ENCODE data around the gene GALC. TPM values are rescaled to one million over a fixed set of nuclear protein-coding genes. Genes with fewer than 3 reads are reported as not detected.

The GALC gene
- total and polyA plus RNA-seq, 2 donors (not counting 3 experiments of a cell fraction or from before 2014, with no cell fraction given) = 12.4 to 14.2 TPM

DNA sequence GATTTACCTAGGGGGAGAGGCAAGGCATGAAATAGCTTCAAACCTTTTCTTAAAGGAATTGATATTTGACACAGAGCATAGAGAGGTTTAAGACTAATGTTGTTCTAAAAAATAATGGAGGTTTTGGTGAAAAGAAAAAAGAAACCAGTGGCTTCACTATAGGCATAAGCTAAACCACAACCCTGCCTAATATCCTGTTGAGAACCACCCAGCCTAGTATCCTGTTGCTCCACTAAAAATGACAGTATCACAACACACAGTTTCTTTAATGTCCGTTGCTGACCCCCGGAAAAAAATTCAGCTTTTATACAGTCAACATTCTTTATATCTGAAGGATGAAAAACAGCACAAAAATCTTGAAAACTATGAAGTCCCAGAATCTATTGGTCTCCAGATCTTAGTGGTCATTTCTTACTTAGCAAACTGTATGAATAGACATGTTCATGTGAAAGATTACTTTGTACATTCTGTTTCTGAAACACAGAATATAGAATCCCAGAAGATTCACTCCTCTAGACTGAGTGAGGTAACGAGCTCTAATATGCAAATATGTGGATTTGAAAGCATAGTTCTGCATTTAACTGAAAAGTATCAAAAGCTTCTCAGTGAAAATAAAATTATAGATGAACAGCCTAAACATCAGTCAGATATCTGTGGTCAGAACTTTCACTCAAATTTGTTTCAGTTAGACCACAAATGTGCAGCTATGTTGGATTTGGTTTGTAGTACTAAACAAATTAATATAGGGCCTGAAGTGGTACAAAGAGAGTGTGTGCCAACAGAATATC is 40.5 kb downstream of the GALC start:
- Histone ChIP-seq H3K27ac (ENCODE audit: insufficient read depth, low read depth, low read length) (no peak overlapping the region), H3K4me3 (replicated peaks in 1 of 3; ENCODE audit: insufficient read depth in 1 of 3, low read depth in 1 of 3, low read length in 3 of 3) (no peak overlapping the region), H3K9me3 (replicated peaks; ENCODE audit: control insufficient read depth, insufficient read depth, low read length) (no peaks in the 10 kb centered on the region), H4K20me1 (replicated peaks; ENCODE audit: control insufficient read depth, extremely low read depth, insufficient read depth, low read length) (no peaks in the 10 kb centered on the region), H2AFZ (ENCODE audit: low read depth, low read length) (no peak overlapping the region), H3K79me2 (ENCODE audit: control insufficient read depth, insufficient read depth, low read length) (no peaks in the 10 kb centered on the region), H3K9ac (replicated peaks; ENCODE audit: extremely low read depth, insufficient read depth, low read length) (no peak overlapping the region), H3K27me3 (ENCODE audit: control insufficient read depth in 2 of 2, insufficient read depth in 2 of 2, low read length in 2 of 2) (no peaks in the 10 kb centered on the region), H3K4me2 (ENCODE audit: insufficient read depth, low read length) (no peak overlapping the region), H3K36me3 (ENCODE audit: control insufficient read depth in 2 of 2, extremely low read depth in 1 of 2, insufficient read depth in 2 of 2, low read length in 2 of 2) (no peaks in the 10 kb centered on the region), H3K9me1 (replicated peaks; ENCODE audit: control insufficient read depth, extremely low read depth, insufficient read depth, low read length) (no peaks in the 10 kb centered on the region), H3K4me1 (ENCODE audit: control insufficient read depth, extremely low read depth, insufficient read depth, low read length) (no peaks in the 10 kb centered on the region)
- BruUV-seq (replicated peaks) = no TSS peak
- dilution Hi-C loops (cut with MboI; ENCODE audit: extremely low pct_ligation_motif_present, low sequenced_read_pairs) = no loop called here
- TF ChIP-seq JUN (IDR thresholded peaks at IDR 0.05; ENCODE audit: borderline replicate concordance, insufficient read depth, insufficient read length, low read depth) = no peak
- no peak for TF ChIP-seq POLR2AphosphoS5 (IDR thresholded peaks at IDR 0.05; ENCODE audit: insufficient read depth, low read depth, low read length)
- no peak for TF ChIP-seq FOS (IDR thresholded peaks at IDR 0.05; ENCODE audit: borderline replicate concordance, insufficient read depth, low read length)
- TF ChIP-seq GATA2 (IDR thresholded peaks at IDR 0.05; ENCODE audit: insufficient read depth, insufficient read length, low read depth, low read length) = no peak
- intact Hi-C loops (cut with micrococcal nuclease) = no loop called here
- ChIA-PET CTCF (interaction anchor here (1.3 to 1.4 kb wide), 2 partner anchors 11 to 237 kb away, joined by 4 to 5 read pairs; no protein-coding TSS in a partner anchor), POLR2A (no interaction called here)
- FAIRE-seq (no peak), DNase-seq (ENCODE audit: low read depth, low spot score) (no peak)

DNA sequence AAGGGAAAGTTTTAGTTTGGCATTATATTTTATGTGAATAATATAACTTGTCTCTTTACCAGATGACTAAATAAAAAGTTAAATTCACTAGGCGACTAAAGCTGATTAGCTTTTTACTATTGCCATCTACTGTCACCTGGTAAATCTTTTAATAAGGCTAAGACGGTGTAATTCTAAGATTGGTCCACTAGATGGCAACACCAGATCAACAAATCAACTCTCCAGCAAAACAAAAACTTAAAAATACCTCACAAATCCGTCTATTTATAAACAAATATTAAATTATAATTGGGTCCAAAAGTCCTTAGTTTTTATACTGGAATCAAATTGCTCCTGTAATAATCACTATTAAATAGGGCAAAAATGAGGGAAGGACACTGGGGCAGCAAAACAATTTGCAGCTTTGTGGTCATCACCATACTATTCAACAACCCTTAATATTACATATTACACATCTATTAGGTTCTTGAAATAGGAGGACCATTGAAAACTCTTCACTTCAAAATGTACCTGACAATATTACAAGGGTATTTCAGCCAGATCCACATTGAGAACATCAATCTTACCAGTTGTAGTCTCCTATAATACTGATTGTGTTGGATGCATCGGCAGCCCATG is 47.9 kb downstream of the GALC start:
- peak; percentile 4 for FAIRE-seq
- Histone ChIP-seq H3K9me1 (replicated peaks; ENCODE audit: control insufficient read depth, extremely low read depth, insufficient read depth, low read length) (no peaks in the 10 kb centered on the region), H4K20me1 (replicated peaks; ENCODE audit: control insufficient read depth, extremely low read depth, insufficient read depth, low read length) (no peaks in the 10 kb centered on the region), H3K4me1 (ENCODE audit: control insufficient read depth, extremely low read depth, insufficient read depth, low read length) (no peaks in the 10 kb centered on the region), H3K9me3 (replicated peaks; ENCODE audit: control insufficient read depth, insufficient read depth, low read length) (no peaks in the 10 kb centered on the region), H2AFZ (ENCODE audit: low read depth, low read length) (no peak overlapping the region), H3K79me2 (ENCODE audit: control insufficient read depth, insufficient read depth, low read length) (no peaks in the 10 kb centered on the region), H3K36me3 (ENCODE audit: control insufficient read depth in 2 of 2, extremely low read depth in 1 of 2, insufficient read depth in 2 of 2, low read length in 2 of 2) (no peaks in the 10 kb centered on the region), H3K27ac (ENCODE audit: insufficient read depth, low read depth, low read length) (no peak overlapping the region), H3K4me2 (ENCODE audit: insufficient read depth, low read length) (no peak overlapping the region), H3K27me3 (ENCODE audit: control insufficient read depth in 2 of 2, insufficient read depth in 2 of 2, low read length in 2 of 2) (no peaks in the 10 kb centered on the region), H3K9ac (replicated peaks; ENCODE audit: extremely low read depth, insufficient read depth, low read length) (no peak overlapping the region), H3K4me3 (replicated peaks in 1 of 3; ENCODE audit: insufficient read depth in 1 of 3, low read depth in 1 of 3, low read length in 3 of 3) (no peak overlapping the region)
- CTCF ChIA-PET = interaction anchor here (0.6 to 4.1 kb wide), 25 partner anchors 8 to 723 kb away, joined by 3 to 41 read pairs (median 4); partner anchors contain the start of genes GALC and SPATA7
- no TSS peak for BruUV-seq (replicated peaks)
- peak; percentile 64 for DNase-seq (ENCODE audit: low read depth, low spot score)
- intact Hi-C loops (cut with micrococcal nuclease) = loop anchor here (1.0 to 5.0 kb wide), 6 partner anchors 68 to 617 kb away; partner anchors contain the start of gene ZC3H14
- dilution Hi-C loops (cut with MboI; ENCODE audit: extremely low pct_ligation_motif_present, low sequenced_read_pairs) = no loop called here
- POLR2A ChIA-PET = no interaction called here
- TF ChIP-seq, protein P1, sequence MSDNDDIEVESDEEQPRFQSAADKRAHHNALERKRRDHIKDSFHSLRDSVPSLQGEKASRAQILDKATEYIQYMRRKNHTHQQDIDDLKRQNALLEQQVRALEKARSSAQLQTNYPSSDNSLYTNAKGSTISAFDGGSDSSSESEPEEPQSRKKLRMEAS (IDR thresholded peaks at IDR 0.05; ENCODE audit: insufficient read depth, insufficient read length) = no peak
- TF ChIP-seq JUN (IDR thresholded peaks at IDR 0.05; ENCODE audit: borderline replicate concordance, insufficient read depth, insufficient read length, low read depth) (no peak), FOS (IDR thresholded peaks at IDR 0.05; ENCODE audit: borderline replicate concordance, insufficient read depth, low read length) (no peak), EZH2 (IDR thresholded peaks at IDR 0.05; ENCODE audit: borderline replicate concordance, low read depth, low read length, severe bottlenecking) (no peak), POLR2AphosphoS5 (IDR thresholded peaks at IDR 0.05; ENCODE audit: insufficient read depth, low read depth, low read length) (no peak)
- TF ChIP-seq, protein P2, sequence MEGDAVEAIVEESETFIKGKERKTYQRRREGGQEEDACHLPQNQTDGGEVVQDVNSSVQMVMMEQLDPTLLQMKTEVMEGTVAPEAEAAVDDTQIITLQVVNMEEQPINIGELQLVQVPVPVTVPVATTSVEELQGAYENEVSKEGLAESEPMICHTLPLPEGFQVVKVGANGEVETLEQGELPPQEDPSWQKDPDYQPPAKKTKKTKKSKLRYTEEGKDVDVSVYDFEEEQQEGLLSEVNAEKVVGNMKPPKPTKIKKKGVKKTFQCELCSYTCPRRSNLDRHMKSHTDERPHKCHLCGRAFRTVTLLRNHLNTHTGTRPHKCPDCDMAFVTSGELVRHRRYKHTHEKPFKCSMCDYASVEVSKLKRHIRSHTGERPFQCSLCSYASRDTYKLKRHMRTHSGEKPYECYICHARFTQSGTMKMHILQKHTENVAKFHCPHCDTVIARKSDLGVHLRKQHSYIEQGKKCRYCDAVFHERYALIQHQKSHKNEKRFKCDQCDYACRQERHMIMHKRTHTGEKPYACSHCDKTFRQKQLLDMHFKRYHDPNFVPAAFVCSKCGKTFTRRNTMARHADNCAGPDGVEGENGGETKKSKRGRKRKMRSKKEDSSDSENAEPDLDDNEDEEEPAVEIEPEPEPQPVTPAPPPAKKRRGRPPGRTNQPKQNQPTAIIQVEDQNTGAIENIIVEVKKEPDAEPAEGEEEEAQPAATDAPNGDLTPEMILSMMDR (IDR thresholded peaks at IDR 0.05; ENCODE audit: extremely low read depth in 1 of 2, insufficient read depth in 1 of 2, low read depth in 1 of 2, low read length in 2 of 2) = peak; percentile 19 to 43

All from endothelial cell of umbilical vein (primary cell).